GM19397 (cell line): ENCODE data around the gene ADH7.

Experiments used
- ATAC-seq: cut with Tn5 transposase; IDR thresholded peaks from one replicate; pipeline ENCODE4 v1.9.1; 2021; ENCODE audit warnings: mild to moderate bottlenecking, moderate library complexity; ENCODE audit not compliant: unreplicated experiment

Gene ADH7

GRCh38 chr4:99435154-99435553, at the start of gene ADH7:
Gene ADH7, minus strand, starts transcription at chr4:99435342. Its CDS starts 109 bp downstream, at chr4:99435233.
- ATAC-seq = no peak

GRCh38 chr4:99483636-99484035, 48.5 kb upstream of the ADH7 start:
- ATAC-seq = no peak

GRCh38 chr4:99473131-99473530, 38.0 kb upstream of the ADH7 start:
- no peak for ATAC-seq

- no peak for ATAC-seq
Measured at GRCh38 chr4:99471896-99472295, 36.8 kb upstream of the ADH7 start.

GRCh38 chr4:99471349-99471748, 36.2 kb upstream of the ADH7 start:
- ATAC-seq = no peak

- no peak for ATAC-seq
Measured at GRCh38 chr4:99468889-99469288, 33.7 kb upstream of the ADH7 start.

GRCh38 chr4:99467887-99468286, 32.7 kb upstream of the ADH7 start:
- no peak for ATAC-seq

- no peak for ATAC-seq
Measured at GRCh38 chr4:99463566-99463965, 28.4 kb upstream of the ADH7 start.

- peak; percentile 94 for ATAC-seq
Measured at GRCh38 chr4:99462875-99463464, 27.8 kb upstream of the ADH7 start.

- ATAC-seq = no peak
Measured at GRCh38 chr4:99461623-99462401, 26.7 kb upstream of the ADH7 start.

GRCh38 chr4:99459546-99460042, 24.5 kb upstream of the ADH7 start:
- no peak for ATAC-seq

- ATAC-seq = no peak
Measured at GRCh38 chr4:99458911-99459447, 23.8 kb upstream of the ADH7 start.

- ATAC-seq = no peak
Measured at GRCh38 chr4:99457676-99458075, 22.5 kb upstream of the ADH7 start.

- ATAC-seq = no peak
Measured at GRCh38 chr4:99457270-99457669, 22.1 kb upstream of the ADH7 start.

GRCh38 chr4:99447513-99447912, 12.4 kb upstream of the ADH7 start:
- ATAC-seq = peak; percentile 27

GRCh38 chr4:99447079-99447478, 11.9 kb upstream of the ADH7 start:
- peak; percentile 94 for ATAC-seq

GRCh38 chr4:99438405-99438780, 3.3 kb upstream of the ADH7 start:
- no peak for ATAC-seq

GRCh38 chr4:99437723-99438404, 2.7 kb upstream of the ADH7 start:
- ATAC-seq = no peak

- no peak for ATAC-seq
Measured at GRCh38 chr4:99436976-99437722, 2.0 kb upstream of the ADH7 start.

- no peak for ATAC-seq
Measured at GRCh38 chr4:99436462-99436861, 1.3 kb upstream of the ADH7 start.

GRCh38 chr4:99430106-99430505, 5.0 kb downstream of the ADH7 start:
- ATAC-seq = no peak
